B cell (primary cell): ENCODE results near the gene PDGFRB.

Experiments used
- CTCF ChIP-seq: fragments of 200-600 bp; IDR thresholded peaks from one replicate; pipeline ENCODE4 v1.8.0; 2022; ENCODE audit warnings: antibody characterized with exemption, mild to moderate bottlenecking
- EZH2 ChIP-seq: IDR thresholded peaks from 2 replicates; pipeline ENCODE4 v1.6.1; 2012; ENCODE audit warnings: borderline replicate concordance, low read depth, mild to moderate bottlenecking, moderate library complexity, low read length; ENCODE audit not compliant: insufficient read depth, poor library complexity, severe bottlenecking

- TF ChIP-seq CTCF (no peak), EZH2 (no peak)
Measured at GRCh38 chr5:150112201-150113046, 43.2 kb downstream of the PDGFRB start.
